ENCODE results near the gene KRTAP10-3.

- TF ChIP-seq REST (IDR thresholded peaks at IDR 0.05; ENCODE audit: insufficient replicate concordance, low read depth) (no peak), CTCF (IDR thresholded peaks at IDR 0.05; ENCODE audit: insufficient read depth, low read length) (no peak), GABPA (IDR thresholded peaks at IDR 0.05; ENCODE audit: low read depth) (no peak), POLR2AphosphoS5 (IDR thresholded peaks at IDR 0.05; ENCODE audit: low read depth) (no peak)
Measured at GRCh38 chr21:44603109-44603875, 44.7 kb upstream of the KRTAP10-3 start.

Data from HL-60 (cell line).